Breast epithelium (tissue), 3 donors: ENCODE measurements around the gene SYCN.

Experiments
- POLR2A ChIP-seq: fragments of 450-650 bp; IDR thresholded peaks from one replicate; pipeline ENCODE4 v1.6.1; 2016; ENCODE audit warnings: antibody characterized with exemption, mild to moderate bottlenecking, moderate library complexity
- POLR2AphosphoS5 ChIP-seq, 3 donors: sonication (generic); formaldehyde crosslinking; IDR thresholded peaks; one replicate each; pipeline ENCODE4 v1.6.1; 2017; ENCODE audit warnings: antibody characterized with exemption in 3 of 3
- TF ChIP-seq, protein P1 (sequence below), 3 donors: fragments of 450-650 bp; IDR thresholded peaks; one replicate each; pipeline ENCODE4 v1.5.1; 2016 to 2017; ENCODE audit warnings: antibody characterized with exemption in 3 of 3, mild to moderate bottlenecking in 3 of 3, moderate library complexity in 3 of 3

DNA sequence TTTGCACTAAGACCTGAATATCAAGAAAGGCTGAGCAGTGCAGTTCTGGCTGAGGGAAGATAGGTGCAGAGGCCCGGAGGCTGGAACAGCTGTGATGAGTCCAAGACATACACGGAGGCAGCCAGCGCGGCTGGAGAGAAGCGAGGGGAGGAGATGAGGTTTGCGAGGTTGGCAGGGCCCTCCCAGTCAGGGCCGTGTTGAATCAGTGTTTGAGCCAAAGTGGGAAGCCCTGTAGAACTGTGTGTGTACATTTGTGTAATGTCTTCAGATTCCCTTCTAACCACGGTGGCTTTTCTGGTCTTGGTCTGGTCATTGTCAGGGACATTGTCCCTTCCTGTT is 43.6 kb downstream of the SYCN start:
- TF ChIP-seq, protein P1, sequence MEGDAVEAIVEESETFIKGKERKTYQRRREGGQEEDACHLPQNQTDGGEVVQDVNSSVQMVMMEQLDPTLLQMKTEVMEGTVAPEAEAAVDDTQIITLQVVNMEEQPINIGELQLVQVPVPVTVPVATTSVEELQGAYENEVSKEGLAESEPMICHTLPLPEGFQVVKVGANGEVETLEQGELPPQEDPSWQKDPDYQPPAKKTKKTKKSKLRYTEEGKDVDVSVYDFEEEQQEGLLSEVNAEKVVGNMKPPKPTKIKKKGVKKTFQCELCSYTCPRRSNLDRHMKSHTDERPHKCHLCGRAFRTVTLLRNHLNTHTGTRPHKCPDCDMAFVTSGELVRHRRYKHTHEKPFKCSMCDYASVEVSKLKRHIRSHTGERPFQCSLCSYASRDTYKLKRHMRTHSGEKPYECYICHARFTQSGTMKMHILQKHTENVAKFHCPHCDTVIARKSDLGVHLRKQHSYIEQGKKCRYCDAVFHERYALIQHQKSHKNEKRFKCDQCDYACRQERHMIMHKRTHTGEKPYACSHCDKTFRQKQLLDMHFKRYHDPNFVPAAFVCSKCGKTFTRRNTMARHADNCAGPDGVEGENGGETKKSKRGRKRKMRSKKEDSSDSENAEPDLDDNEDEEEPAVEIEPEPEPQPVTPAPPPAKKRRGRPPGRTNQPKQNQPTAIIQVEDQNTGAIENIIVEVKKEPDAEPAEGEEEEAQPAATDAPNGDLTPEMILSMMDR (IDR thresholded peaks at IDR 0.05) = no peak
- no peak for TF ChIP-seq POLR2A
- no peak for TF ChIP-seq POLR2AphosphoS5 (IDR thresholded peaks at IDR 0.05)
